WTC11 (cell line): ENCODE data around the gene TRIM13. TPM values are rescaled to one million over a fixed set of nuclear protein-coding genes. Genes with fewer than 3 reads are reported as not detected.

Experiments used
- AFF4 ChIP-seq: sonication (generic); formaldehyde crosslinking; IDR thresholded peaks from 2 replicates; pipeline ENCODE4 v1.8.1; 2023; ENCODE audit warnings: mild to moderate bottlenecking, missing genetic modification reagents, borderline replicate concordance
- CREB1 ChIP-seq: sonication (generic); formaldehyde crosslinking; IDR thresholded peaks from 2 replicates; pipeline ENCODE4 v1.8.0; 2023; ENCODE audit warnings: mild to moderate bottlenecking, missing genetic modification reagents
- E2F5 ChIP-seq: sonication (generic); formaldehyde crosslinking; IDR thresholded peaks from 2 replicates; pipeline ENCODE4 v1.8.1; 2022; ENCODE audit warnings: mild to moderate bottlenecking, moderate library complexity, missing genetic modification reagents
- ESRRA ChIP-seq: sonication (generic); formaldehyde crosslinking; IDR thresholded peaks from 2 replicates; pipeline ENCODE4 v1.8.1; 2022; ENCODE audit warnings: mild to moderate bottlenecking, missing genetic modification reagents, borderline replicate concordance
- FOXJ3 ChIP-seq: sonication (generic); formaldehyde crosslinking; IDR thresholded peaks from 2 replicates; pipeline ENCODE4 v1.9.0; 2021; ENCODE audit warnings: missing genetic modification reagents, mild to moderate bottlenecking, borderline replicate concordance
- FOXK1 ChIP-seq: sonication (generic); formaldehyde crosslinking; IDR thresholded peaks from 2 replicates; pipeline ENCODE4 v1.8.0; 2022; ENCODE audit warnings: mild to moderate bottlenecking, moderate library complexity, missing genetic modification reagents
- FOXP1 ChIP-seq: sonication (generic); formaldehyde crosslinking; IDR thresholded peaks from 2 replicates; pipeline ENCODE4 v1.8.0; 2022; ENCODE audit warnings: missing genetic modification reagents, mild to moderate bottlenecking, moderate library complexity, borderline replicate concordance
- FOXP4 ChIP-seq: sonication (generic); formaldehyde crosslinking; IDR thresholded peaks from 2 replicates; pipeline ENCODE4 v1.8.0; 2022; ENCODE audit warnings: mild to moderate bottlenecking, missing genetic modification reagents
- IRF1 ChIP-seq: sonication (generic); formaldehyde crosslinking; IDR thresholded peaks from 2 replicates; pipeline ENCODE4 v1.8.0; 2023; ENCODE audit warnings: missing genetic modification reagents
- MAX ChIP-seq: sonication (generic); formaldehyde crosslinking; IDR thresholded peaks from 2 replicates; pipeline ENCODE4 v1.8.0; 2022; ENCODE audit warnings: mild to moderate bottlenecking, missing genetic modification reagents
- NFATC4 ChIP-seq: fragments of 250-450 bp; sonication (Bioruptor Pico); IDR thresholded peaks from 2 replicates; pipeline ENCODE4 v1.9.0; 2021; ENCODE audit warnings: mild to moderate bottlenecking
- NR1H2 ChIP-seq: sonication (generic); formaldehyde crosslinking; IDR thresholded peaks from 2 replicates; pipeline ENCODE4 v1.9.0; 2021; ENCODE audit warnings: mild to moderate bottlenecking, moderate library complexity, missing genetic modification reagents
- NR2C2 ChIP-seq: sonication (generic); formaldehyde crosslinking; IDR thresholded peaks from 2 replicates; pipeline ENCODE4 v1.8.0; 2022; ENCODE audit warnings: mild to moderate bottlenecking, missing genetic modification reagents
- NR3C1 ChIP-seq: sonication (generic); formaldehyde crosslinking; conservative IDR thresholded peaks from 2 replicates; pipeline ENCODE4 v1.8.1; 2023; ENCODE audit warnings: low read depth, mild to moderate bottlenecking, missing genetic modification reagents
- PREB ChIP-seq: sonication (generic); formaldehyde crosslinking; IDR thresholded peaks from 2 replicates; pipeline ENCODE4 v1.8.1; 2022; ENCODE audit warnings: mild to moderate bottlenecking, missing genetic modification reagents, moderate library complexity, borderline replicate concordance
- RELA ChIP-seq: sonication (generic); formaldehyde crosslinking; IDR thresholded peaks from 2 replicates; pipeline ENCODE4 v1.8.1; 2022; ENCODE audit warnings: missing genetic modification reagents, mild to moderate bottlenecking, borderline replicate concordance
- SP1 ChIP-seq: sonication (generic); formaldehyde crosslinking; conservative IDR thresholded peaks from 2 replicates; pipeline ENCODE4 v1.8.1; 2022; ENCODE audit warnings: missing genetic modification reagents
- ZNF416 ChIP-seq: fragments of 250-450 bp; sonication (Bioruptor Pico); IDR thresholded peaks from 2 replicates; pipeline ENCODE4 v1.9.0; 2021; ENCODE audit warnings: mild to moderate bottlenecking, inconsistent platforms
- ZNF532 ChIP-seq: fragments of 250-450 bp; sonication (Bioruptor Pico); IDR thresholded peaks from 2 replicates; pipeline ENCODE4 v1.9.0; 2021; ENCODE audit warnings: mild to moderate bottlenecking, borderline replicate concordance
- total RNA-seq: library from RNA; stranded (reverse); gene quantifications from 3 replicates; pipeline ENCODE4 v1.2.3, GENCODE V29; 2021
- TF ChIP-seq, protein P1 (sequence below): sonication (generic); formaldehyde crosslinking; IDR thresholded peaks from 2 replicates; pipeline ENCODE4 v1.8.1; 2022; ENCODE audit warnings: missing genetic modification reagents, borderline replicate concordance

The TRIM13 gene
- total RNA-seq, 1 experiment from 2014 or later, result 27.5 TPM

GRCh38 chr13:49996161-49996915, 504 bp upstream of the TRIM13 start (continued):
- peak; percentile 85 for TF ChIP-seq E2F5
- no peak for TF ChIP-seq NR1H2 (CRISPR knock-in tag)
- TF ChIP-seq SP1 (CRISPR knock-in tag), result 0 out of 2 replicates have a peak, but pooled peaks have one; percentile 50
- TF ChIP-seq FOXK1, result 0 out of 2 replicates have a peak, but pooled peaks have one; percentile 38
- peak; percentile 19; the same call in 1 of the 2 replicates for TF ChIP-seq AFF4 (CRISPR knock-in tag)
- TF ChIP-seq, protein P1, sequence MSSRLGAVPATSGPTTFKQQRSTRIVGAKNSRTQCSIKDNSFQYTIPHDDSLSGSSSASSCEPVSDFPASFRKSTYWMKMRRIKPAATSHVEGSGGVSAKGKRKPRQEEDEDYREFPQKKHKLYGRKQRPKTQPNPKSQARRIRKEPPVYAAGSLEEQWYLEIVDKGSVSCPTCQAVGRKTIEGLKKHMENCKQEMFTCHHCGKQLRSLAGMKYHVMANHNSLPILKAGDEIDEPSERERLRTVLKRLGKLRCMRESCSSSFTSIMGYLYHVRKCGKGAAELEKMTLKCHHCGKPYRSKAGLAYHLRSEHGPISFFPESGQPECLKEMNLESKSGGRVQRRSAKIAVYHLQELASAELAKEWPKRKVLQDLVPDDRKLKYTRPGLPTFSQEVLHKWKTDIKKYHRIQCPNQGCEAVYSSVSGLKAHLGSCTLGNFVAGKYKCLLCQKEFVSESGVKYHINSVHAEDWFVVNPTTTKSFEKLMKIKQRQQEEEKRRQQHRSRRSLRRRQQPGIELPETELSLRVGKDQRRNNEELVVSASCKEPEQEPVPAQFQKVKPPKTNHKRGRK (CRISPR knock-in tag), result no peak
- TF ChIP-seq ZNF416 (CRISPR knock-in tag), result no peak
- no peak for TF ChIP-seq IRF1 (CRISPR knock-in tag)
- TF ChIP-seq MAX (CRISPR knock-in tag), result peak; percentile 14; the same call in 1 of the 2 replicates
- no peak for TF ChIP-seq NFATC4 (CRISPR knock-in tag)
- TF ChIP-seq NR3C1 (CRISPR knock-in tag), result 0 out of 2 replicates have a peak, but pooled peaks have one; percentile 1
- no peak for TF ChIP-seq RELA
- no peak for TF ChIP-seq ZNF532 (CRISPR knock-in tag)
- no peak for TF ChIP-seq PREB (CRISPR knock-in tag)
- TF ChIP-seq NR2C2 (CRISPR knock-in tag), result no peak
- no peak for TF ChIP-seq ESRRA
- TF ChIP-seq CREB1 (CRISPR knock-in tag), result no peak
- TF ChIP-seq FOXP4, result 0 out of 2 replicates have a peak, but pooled peaks have one; percentile 65
- TF ChIP-seq FOXP1 (CRISPR knock-in tag), result peak; percentile 12; the same call in 1 of the 2 replicates
- no peak for TF ChIP-seq FOXJ3
